Panc1 (cell line): ENCODE results near the gene LONP1. TPM values are rescaled to one million over a fixed set of nuclear protein-coding genes. Genes with fewer than 3 reads are reported as not detected.

Experiments used
- ATAC-seq: fragments of 200-7000 bp; cut with Tn5 transposase; 2 replicates; pipeline ENCODE4 v1.9.1; 2020; ENCODE audit warnings: mild to moderate bottlenecking, moderate library complexity
- BruUV-seq: library from RNA; stranded (reverse); fragments of 400-500 nt; replicated peaks from 2 replicates; lab custom pipeline; 2021; lab: Mats Ljungman, UMichigan
- CTCF ChIA-PET: fragments of 300-600 bp; sonication (Branson Sonifier 250); formaldehyde crosslinking; loops from one replicate; lab custom pipeline; 2022; ENCODE audit warnings: antibody characterized with exemption; lab: Charles Lee
- POLR2A ChIA-PET: fragments of 300-600 bp; sonication (Branson Sonifier 250); formaldehyde crosslinking; loops from one replicate; lab custom pipeline; 2022; ENCODE audit warnings: antibody characterized with exemption; lab: Charles Lee
- DNase-seq: peaks from one replicate; pipeline ENCODE4 v3.0.0-alpha.2; 2010; ENCODE audit warnings: low read depth, low spot score
- H3K27ac ChIP-seq: 2 replicates; pipeline ENCODE4 v1.5.1; 2011; ENCODE audit warnings: mild to moderate bottlenecking, low read length, inconsistent platforms
- H3K27me3 ChIP-seq: fragments of 200-500 bp; sonication (Bioruptor generic); 2 replicates; pipeline ENCODE4 v1.6.0; 2014; ENCODE audit warnings: low read length, inconsistent platforms; ENCODE audit not compliant: control insufficient read depth, insufficient read depth
- H3K36me3 ChIP-seq: fragments of 200-500 bp; sonication (Bioruptor generic); 2 replicates; pipeline ENCODE4 v1.5.1; 2014; ENCODE audit warnings: inconsistent platforms, mild to moderate bottlenecking, low read length, moderate library complexity; ENCODE audit not compliant: control insufficient read depth, insufficient read depth
- H3K4me1 ChIP-seq: 2 replicates; pipeline ENCODE4 v1.5.1; 2011; ENCODE audit warnings: inconsistent platforms, mild to moderate bottlenecking, low read length, moderate library complexity; ENCODE audit not compliant: control insufficient read depth, insufficient read depth
- H3K4me3 ChIP-seq, 2 experiments: 2 replicates each; pipeline ENCODE4 v1.5.1; 2011 to 2012; ENCODE audit warnings: low read depth in 2 of 2, low read length in 2 of 2, mild to moderate bottlenecking in 2 of 2, inconsistent platforms in 1 of 2, moderate library complexity in 1 of 2
- H3K9me3 ChIP-seq: fragments of 200-500 bp; sonication (Bioruptor generic); 2 replicates; pipeline ENCODE4 v1.5.1; 2014; ENCODE audit warnings: low read depth, mild to moderate bottlenecking, inconsistent platforms, low read length, moderate library complexity; ENCODE audit not compliant: control insufficient read depth, insufficient read depth
- POLR2AphosphoS5 ChIP-seq: IDR thresholded peaks from 2 replicates; pipeline ENCODE4 v1.6.1; 2012; ENCODE audit warnings: mild to moderate bottlenecking, low read depth, low read length, moderate library complexity
- SIN3A ChIP-seq: IDR thresholded peaks from 2 replicates; pipeline ENCODE4 v1.6.1; 2012; ENCODE audit warnings: low read depth, mild to moderate bottlenecking, low read length, moderate library complexity, borderline replicate concordance; ENCODE audit not compliant: insufficient read depth
- TCF7L2 ChIP-seq: IDR thresholded peaks from 2 replicates; pipeline ENCODE4 v1.6.1; 2011; ENCODE audit warnings: mild to moderate bottlenecking, low read depth, low read length, inconsistent platforms
- in situ Hi-C: cut with HindIII; loops from 2 replicates; pipeline ENCODE4 v1.10.0; 2016; ENCODE audit warnings: low sequenced_read_pairs, low pct_unique_long_range_greater_than_20kb
- intact Hi-C: fragments of 100-400 bp; cut with micrococcal nuclease; formaldehyde crosslinking; loops from one replicate; pipeline ENCODE4 v1.10.0; 2022; ENCODE audit not compliant: unreplicated experiment
- total RNA-seq: library from RNA; stranded (reverse); gene quantifications from one replicate; pipeline ENCODE4 v1.2.1, GENCODE V29; 2021; ENCODE audit not compliant: unreplicated experiment
- TF ChIP-seq, protein P1 (sequence below): fragments of 450-650 bp; IDR thresholded peaks from 2 replicates; pipeline ENCODE4 v1.5.1; 2017; ENCODE audit warnings: mild to moderate bottlenecking
- TF ChIP-seq, protein P2 (sequence below), 2 experiments: IDR thresholded peaks; 2 replicates each; pipeline ENCODE4 v1.6.1; 2011 to 2012; ENCODE audit warnings: low read depth in 2 of 2, control low read depth in 1 of 2, low read length in 1 of 2, mild to moderate bottlenecking in 1 of 2, moderate library complexity in 1 of 2; ENCODE audit not compliant: insufficient read depth in 1 of 2

Gene LONP1
- total RNA-seq, 1 experiment from 2014 or later: 93.0 TPM

DNA sequence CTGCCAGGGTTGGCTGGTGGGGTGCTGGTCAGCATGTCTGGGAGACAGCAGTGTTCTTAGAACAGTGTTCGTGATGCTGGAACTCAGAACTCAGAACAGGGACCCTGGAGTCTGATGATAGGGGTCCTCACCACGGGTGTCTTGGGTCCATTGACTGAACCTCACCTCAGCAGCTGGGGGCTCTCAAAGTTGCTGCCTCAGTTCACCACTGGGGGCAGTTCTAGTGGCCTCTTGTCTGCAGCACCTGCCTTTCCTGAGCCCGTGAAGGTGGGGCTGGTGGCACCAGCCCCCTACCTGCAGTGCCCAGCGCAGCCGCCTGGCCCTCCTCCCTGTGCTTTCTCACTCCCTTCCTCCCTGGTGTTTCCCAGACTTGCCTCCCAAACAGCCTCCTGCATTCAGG, 68.6 kb downstream of the LONP1 start:
- no TSS peak for BruUV-seq
- in situ Hi-C loops (no loop called here), intact Hi-C loops (no loop called here)
- Histone ChIP-seq H3K4me3 (no peak overlapping the region), H3K4me1 (no peaks in the 10 kb centered on the region), H3K27ac (no peak overlapping the region), H3K27me3 (no peaks in the 10 kb centered on the region), H3K36me3 (peaks cover 24% of the 10 kb centered on the region), H3K9me3 (no peaks in the 10 kb centered on the region)
- no peak for TF ChIP-seq TCF7L2
- no peak for TF ChIP-seq POLR2AphosphoS5
- TF ChIP-seq, protein P1, sequence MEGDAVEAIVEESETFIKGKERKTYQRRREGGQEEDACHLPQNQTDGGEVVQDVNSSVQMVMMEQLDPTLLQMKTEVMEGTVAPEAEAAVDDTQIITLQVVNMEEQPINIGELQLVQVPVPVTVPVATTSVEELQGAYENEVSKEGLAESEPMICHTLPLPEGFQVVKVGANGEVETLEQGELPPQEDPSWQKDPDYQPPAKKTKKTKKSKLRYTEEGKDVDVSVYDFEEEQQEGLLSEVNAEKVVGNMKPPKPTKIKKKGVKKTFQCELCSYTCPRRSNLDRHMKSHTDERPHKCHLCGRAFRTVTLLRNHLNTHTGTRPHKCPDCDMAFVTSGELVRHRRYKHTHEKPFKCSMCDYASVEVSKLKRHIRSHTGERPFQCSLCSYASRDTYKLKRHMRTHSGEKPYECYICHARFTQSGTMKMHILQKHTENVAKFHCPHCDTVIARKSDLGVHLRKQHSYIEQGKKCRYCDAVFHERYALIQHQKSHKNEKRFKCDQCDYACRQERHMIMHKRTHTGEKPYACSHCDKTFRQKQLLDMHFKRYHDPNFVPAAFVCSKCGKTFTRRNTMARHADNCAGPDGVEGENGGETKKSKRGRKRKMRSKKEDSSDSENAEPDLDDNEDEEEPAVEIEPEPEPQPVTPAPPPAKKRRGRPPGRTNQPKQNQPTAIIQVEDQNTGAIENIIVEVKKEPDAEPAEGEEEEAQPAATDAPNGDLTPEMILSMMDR: no peak
- TF ChIP-seq SIN3A: no peak
- TF ChIP-seq, protein P2, sequence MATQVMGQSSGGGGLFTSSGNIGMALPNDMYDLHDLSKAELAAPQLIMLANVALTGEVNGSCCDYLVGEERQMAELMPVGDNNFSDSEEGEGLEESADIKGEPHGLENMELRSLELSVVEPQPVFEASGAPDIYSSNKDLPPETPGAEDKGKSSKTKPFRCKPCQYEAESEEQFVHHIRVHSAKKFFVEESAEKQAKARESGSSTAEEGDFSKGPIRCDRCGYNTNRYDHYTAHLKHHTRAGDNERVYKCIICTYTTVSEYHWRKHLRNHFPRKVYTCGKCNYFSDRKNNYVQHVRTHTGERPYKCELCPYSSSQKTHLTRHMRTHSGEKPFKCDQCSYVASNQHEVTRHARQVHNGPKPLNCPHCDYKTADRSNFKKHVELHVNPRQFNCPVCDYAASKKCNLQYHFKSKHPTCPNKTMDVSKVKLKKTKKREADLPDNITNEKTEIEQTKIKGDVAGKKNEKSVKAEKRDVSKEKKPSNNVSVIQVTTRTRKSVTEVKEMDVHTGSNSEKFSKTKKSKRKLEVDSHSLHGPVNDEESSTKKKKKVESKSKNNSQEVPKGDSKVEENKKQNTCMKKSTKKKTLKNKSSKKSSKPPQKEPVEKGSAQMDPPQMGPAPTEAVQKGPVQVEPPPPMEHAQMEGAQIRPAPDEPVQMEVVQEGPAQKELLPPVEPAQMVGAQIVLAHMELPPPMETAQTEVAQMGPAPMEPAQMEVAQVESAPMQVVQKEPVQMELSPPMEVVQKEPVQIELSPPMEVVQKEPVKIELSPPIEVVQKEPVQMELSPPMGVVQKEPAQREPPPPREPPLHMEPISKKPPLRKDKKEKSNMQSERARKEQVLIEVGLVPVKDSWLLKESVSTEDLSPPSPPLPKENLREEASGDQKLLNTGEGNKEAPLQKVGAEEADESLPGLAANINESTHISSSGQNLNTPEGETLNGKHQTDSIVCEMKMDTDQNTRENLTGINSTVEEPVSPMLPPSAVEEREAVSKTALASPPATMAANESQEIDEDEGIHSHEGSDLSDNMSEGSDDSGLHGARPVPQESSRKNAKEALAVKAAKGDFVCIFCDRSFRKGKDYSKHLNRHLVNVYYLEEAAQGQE (IDR thresholded peaks at IDR 0.05; ENCODE audit: insufficient read depth in 1 of 2, low read depth in 2 of 2, low read length in 1 of 2): no peak
- ChIA-PET POLR2A (no interaction called here), CTCF (interaction anchor here (0.7 kb wide), 1 partner anchor 33 kb away, joined by 3 read pairs; no protein-coding TSS in a partner anchor)
- ATAC-seq (no peak), DNase-seq (no peak)

DNA sequence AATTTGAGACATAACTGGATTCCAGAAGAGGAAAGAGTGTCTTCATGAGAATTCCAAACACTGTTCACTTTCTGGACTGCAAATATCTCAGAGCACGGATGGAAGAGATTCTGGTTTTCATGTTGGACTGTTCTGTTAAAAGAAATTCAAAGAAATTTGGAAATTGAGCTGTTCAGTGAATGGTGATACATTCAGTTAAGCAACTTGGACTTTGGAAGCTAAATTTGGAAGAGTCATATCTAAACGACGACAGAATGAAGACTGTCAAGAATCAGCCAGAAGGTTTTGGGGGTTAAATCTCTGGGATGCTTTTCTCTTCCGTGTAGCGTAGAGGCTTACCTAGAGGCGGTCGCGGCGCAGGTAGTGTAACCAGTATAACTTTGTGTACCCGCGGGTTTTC, 71.5 kb downstream of the LONP1 start:
- TF ChIP-seq TCF7L2: no peak
- H3K9me3 ChIP-seq: no peaks in the 10 kb centered on the region
- in situ Hi-C loops (no loop called here), intact Hi-C loops (no loop called here)
- no peak for ATAC-seq
- ChIA-PET CTCF (no interaction called here), POLR2A (no interaction called here)
- no peak overlapping the region for H3K27ac ChIP-seq
- peaks cover 29% of the 10 kb centered on the region for H3K36me3 ChIP-seq
- DNase-seq: no peak
- no peak overlapping the region for H3K4me3 ChIP-seq
- BruUV-seq: no TSS peak
- H3K4me1 ChIP-seq: no peaks in the 10 kb centered on the region
- no peaks in the 10 kb centered on the region for H3K27me3 ChIP-seq

DNA sequence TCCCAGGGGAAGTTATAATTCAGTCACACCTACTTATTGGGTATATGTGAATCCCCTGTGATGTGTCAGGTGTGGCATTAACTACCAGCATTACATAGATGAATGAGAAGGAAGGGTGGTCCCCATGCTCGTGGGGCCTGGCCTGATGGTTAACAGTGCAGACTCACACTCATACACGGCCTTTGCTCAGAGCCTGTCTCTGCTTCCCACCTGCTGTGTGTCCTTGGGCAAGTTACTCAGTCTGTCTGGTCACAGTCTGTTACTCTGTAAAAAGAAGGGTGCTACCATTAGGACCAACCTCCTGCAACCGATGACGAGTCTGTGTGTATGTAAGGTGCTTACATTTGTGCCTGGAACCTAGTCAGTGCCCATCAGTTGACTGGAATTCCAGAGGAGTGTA, 73.2 kb downstream of the LONP1 start:
- no peaks in the 10 kb centered on the region for H3K9me3 ChIP-seq
- no peak overlapping the region for H3K27ac ChIP-seq
- H3K4me1 ChIP-seq: no peaks in the 10 kb centered on the region
- no TSS peak for BruUV-seq
- ChIA-PET POLR2A (no interaction called here), CTCF (no interaction called here)
- H3K36me3 ChIP-seq: peaks cover 34% of the 10 kb centered on the region
- DNase-seq (no peak), ATAC-seq (no peak)
- TF ChIP-seq TCF7L2 (no peak), POLR2AphosphoS5 (no peak), SIN3A (no peak)
- TF ChIP-seq, protein P2 (IDR thresholded peaks at IDR 0.05; ENCODE audit: insufficient read depth in 1 of 2, low read depth in 2 of 2, low read length in 1 of 2): no peak
- TF ChIP-seq, protein P1: no peak
- in situ Hi-C loops: no loop called here
- H3K27me3 ChIP-seq: no peaks in the 10 kb centered on the region
- H3K4me3 ChIP-seq: no peak overlapping the region
- intact Hi-C loops: no loop called here
